ENCODE measurements around the gene DIPK1A.
A peak's percentile ranks its signal among the peaks of the same experiment; 100 is the strongest.

Gene DIPK1A

GRCh38 chr1:92998821-92999220 lies 37.6 kb upstream of the DIPK1A start:
- TF ChIP-seq REST (IDR thresholded peaks at IDR 0.05; ENCODE audit: low read depth) (no peak), TEAD4 (IDR thresholded peaks at IDR 0.05) (no peak), CEBPB (IDR thresholded peaks at IDR 0.05) (no peak), USF1 (IDR thresholded peaks at IDR 0.05) (no peak), TAF1 (IDR thresholded peaks at IDR 0.05; ENCODE audit: low read depth) (no peak), FOXM1 (IDR thresholded peaks at IDR 0.05; ENCODE audit: borderline replicate concordance, low read depth) (no peak), TCF12 (IDR thresholded peaks at IDR 0.05; ENCODE audit: low read depth) (no peak), YY1 (IDR thresholded peaks at IDR 0.05; ENCODE audit: low read depth) (no peak), CREB1 (IDR thresholded peaks at IDR 0.05; ENCODE audit: low read depth) (no peak), EP300 (IDR thresholded peaks at IDR 0.05; ENCODE audit: borderline replicate concordance) (no peak), EGR1 (IDR thresholded peaks at IDR 0.05) (no peak), MAX (IDR thresholded peaks at IDR 0.05) (no peak)

- no peak for TF ChIP-seq NFIC (IDR thresholded peaks at IDR 0.05)
- TF ChIP-seq EP300 (IDR thresholded peaks at IDR 0.05; ENCODE audit: borderline replicate concordance), result no peak
- no peak for TF ChIP-seq CEBPB (IDR thresholded peaks at IDR 0.05)
- no peak for TF ChIP-seq FOXM1 (IDR thresholded peaks at IDR 0.05; ENCODE audit: borderline replicate concordance, low read depth)
- no peak for TF ChIP-seq TAF1 (IDR thresholded peaks at IDR 0.05; ENCODE audit: low read depth)
- no peak for TF ChIP-seq USF1 (IDR thresholded peaks at IDR 0.05)
- TF ChIP-seq YY1 (IDR thresholded peaks at IDR 0.05; ENCODE audit: low read depth), result no peak
- TF ChIP-seq CREB1 (IDR thresholded peaks at IDR 0.05; ENCODE audit: low read depth), result no peak
- no peak for TF ChIP-seq REST (IDR thresholded peaks at IDR 0.05; ENCODE audit: low read depth)
- no peak for TF ChIP-seq RAD21 (IDR thresholded peaks at IDR 0.05; ENCODE audit: low read depth)
- no peak for TF ChIP-seq TCF12 (IDR thresholded peaks at IDR 0.05; ENCODE audit: low read depth)
- no peak for TF ChIP-seq MAX (IDR thresholded peaks at IDR 0.05)
- TF ChIP-seq ZBTB7A (IDR thresholded peaks at IDR 0.05; ENCODE audit: low read depth), result no peak
- TF ChIP-seq EGR1 (IDR thresholded peaks at IDR 0.05), result no peak
- TF ChIP-seq TEAD4 (IDR thresholded peaks at IDR 0.05), result no peak
Observed at GRCh38 chr1:92995441-92996430, 34.5 kb upstream of the DIPK1A start.

- TF ChIP-seq EP300 (IDR thresholded peaks at IDR 0.05; ENCODE audit: borderline replicate concordance) (no peak), RAD21 (IDR thresholded peaks at IDR 0.05; ENCODE audit: low read depth) (peak; percentile 96), MAX (IDR thresholded peaks at IDR 0.05) (no peak), TAF1 (IDR thresholded peaks at IDR 0.05; ENCODE audit: low read depth) (no peak), USF1 (IDR thresholded peaks at IDR 0.05) (no peak), EGR1 (IDR thresholded peaks at IDR 0.05) (no peak), FOXM1 (IDR thresholded peaks at IDR 0.05; ENCODE audit: borderline replicate concordance, low read depth) (no peak)
Observed at GRCh38 chr1:92994105-92994712, 32.9 kb upstream of the DIPK1A start.

GRCh38 chr1:92993581-92993980 lies 32.3 kb upstream of the DIPK1A start:
- no peak for TF ChIP-seq CREB1 (IDR thresholded peaks at IDR 0.05; ENCODE audit: low read depth)
- no peak for TF ChIP-seq MAX (IDR thresholded peaks at IDR 0.05)
- no peak for TF ChIP-seq USF1 (IDR thresholded peaks at IDR 0.05)
- no peak for TF ChIP-seq REST (IDR thresholded peaks at IDR 0.05; ENCODE audit: low read depth)
- TF ChIP-seq FOXM1 (IDR thresholded peaks at IDR 0.05; ENCODE audit: borderline replicate concordance, low read depth), result no peak
- TF ChIP-seq RAD21 (IDR thresholded peaks at IDR 0.05; ENCODE audit: low read depth), result no peak
